ENCODE results near the gene MYO5B. TPM values are rescaled to one million over a fixed set of nuclear protein-coding genes. Genes with fewer than 3 reads are reported as not detected.

Gene MYO5B
- polyA plus RNA-seq, 1 donor from 2014 or later = 0.42 TPM

GRCh38 chr18:49850636-49851035 is 344.3 kb downstream of the MYO5B start:
- Histone ChIP-seq H3F3A (ENCODE audit: insufficient read depth, low read length, poor library complexity, severe bottlenecking) (no peaks in the 10 kb centered on the region), H3K36me3 (ENCODE audit: insufficient read depth, low read length) (no peaks in the 10 kb centered on the region), H3K9me2 (ENCODE audit: insufficient read depth, low read length) (no peaks in the 10 kb centered on the region), H4K20me1 (ENCODE audit: insufficient read depth) (no peaks in the 10 kb centered on the region), H3K27ac (ENCODE audit: low read length) (no peak overlapping the region), H3K4me3 (ENCODE audit: low read length) (no peak overlapping the region), H3K4me2 (ENCODE audit: low read length) (no peak overlapping the region), H3K27me3 (ENCODE audit: insufficient read depth, low read depth, low read length) (no peaks in the 10 kb centered on the region), H3K9me3 (ENCODE audit: low read length) (no peaks in the 10 kb centered on the region), H3K79me2 (replicated peaks; ENCODE audit: insufficient read depth, low read length) (no peaks in the 10 kb centered on the region), H2AFZ (ENCODE audit: low read depth, low read length) (no peak overlapping the region), H3K9ac (ENCODE audit: low read length) (no peak overlapping the region)
- TF ChIP-seq TAF1 (IDR thresholded peaks at IDR 0.05; ENCODE audit: low read depth) (no peak), EP300 (conservative IDR thresholded peaks at IDR 0.05; ENCODE audit: poor library complexity, severe bottlenecking) (no peak), MXI1 (conservative IDR thresholded peaks at IDR 0.05; ENCODE audit: poor library complexity, severe bottlenecking) (no peak), POLR2AphosphoS5 (IDR thresholded peaks at IDR 0.05) (no peak), SMC3 (conservative IDR thresholded peaks at IDR 0.05; ENCODE audit: poor library complexity) (no peak), REST (IDR thresholded peaks at IDR 0.05; ENCODE audit: borderline replicate concordance) (no peak), EZH2 (IDR thresholded peaks at IDR 0.05; ENCODE audit: borderline replicate concordance, insufficient read depth, low read length, poor library complexity, severe bottlenecking) (no peak), RAD21 (conservative IDR thresholded peaks at IDR 0.05) (no peak)
- TF ChIP-seq, protein P1, sequence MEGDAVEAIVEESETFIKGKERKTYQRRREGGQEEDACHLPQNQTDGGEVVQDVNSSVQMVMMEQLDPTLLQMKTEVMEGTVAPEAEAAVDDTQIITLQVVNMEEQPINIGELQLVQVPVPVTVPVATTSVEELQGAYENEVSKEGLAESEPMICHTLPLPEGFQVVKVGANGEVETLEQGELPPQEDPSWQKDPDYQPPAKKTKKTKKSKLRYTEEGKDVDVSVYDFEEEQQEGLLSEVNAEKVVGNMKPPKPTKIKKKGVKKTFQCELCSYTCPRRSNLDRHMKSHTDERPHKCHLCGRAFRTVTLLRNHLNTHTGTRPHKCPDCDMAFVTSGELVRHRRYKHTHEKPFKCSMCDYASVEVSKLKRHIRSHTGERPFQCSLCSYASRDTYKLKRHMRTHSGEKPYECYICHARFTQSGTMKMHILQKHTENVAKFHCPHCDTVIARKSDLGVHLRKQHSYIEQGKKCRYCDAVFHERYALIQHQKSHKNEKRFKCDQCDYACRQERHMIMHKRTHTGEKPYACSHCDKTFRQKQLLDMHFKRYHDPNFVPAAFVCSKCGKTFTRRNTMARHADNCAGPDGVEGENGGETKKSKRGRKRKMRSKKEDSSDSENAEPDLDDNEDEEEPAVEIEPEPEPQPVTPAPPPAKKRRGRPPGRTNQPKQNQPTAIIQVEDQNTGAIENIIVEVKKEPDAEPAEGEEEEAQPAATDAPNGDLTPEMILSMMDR (IDR thresholded peaks at IDR 0.05; ENCODE audit: poor library complexity, severe bottlenecking) = no peak

GRCh38 chr18:49849331-49850217 is 345.4 kb downstream of the MYO5B start:
- H3K4me2 ChIP-seq (ENCODE audit: low read length) = no peak overlapping the region
- no peaks in the 10 kb centered on the region for H3K79me2 ChIP-seq (replicated peaks; ENCODE audit: insufficient read depth, low read length)

More at GRCh38 chr18:49849331-49850217, 345.4 kb downstream of the MYO5B start:
- no peaks in the 10 kb centered on the region for H3K36me3 ChIP-seq (ENCODE audit: insufficient read depth, low read length)
- H3K27me3 ChIP-seq (ENCODE audit: insufficient read depth, low read depth, low read length) = no peaks in the 10 kb centered on the region
- no peak overlapping the region for H3K4me3 ChIP-seq (ENCODE audit: low read length)
- H3K9me2 ChIP-seq (ENCODE audit: insufficient read depth, low read length) = no peaks in the 10 kb centered on the region
- H4K20me1 ChIP-seq (ENCODE audit: insufficient read depth) = no peaks in the 10 kb centered on the region
- H3K27ac ChIP-seq (ENCODE audit: low read length) = no peak overlapping the region
- H3K9me3 ChIP-seq (ENCODE audit: low read length) = no peaks in the 10 kb centered on the region
- no peak overlapping the region for H3K9ac ChIP-seq (ENCODE audit: low read length)
- no peak overlapping the region for H2AFZ ChIP-seq (ENCODE audit: low read depth, low read length)
- H3F3A ChIP-seq (ENCODE audit: insufficient read depth, low read length, poor library complexity, severe bottlenecking) = no peaks in the 10 kb centered on the region
- TF ChIP-seq TAF1 (IDR thresholded peaks at IDR 0.05; ENCODE audit: low read depth) (no peak), MXI1 (conservative IDR thresholded peaks at IDR 0.05; ENCODE audit: poor library complexity, severe bottlenecking) (no peak), RAD21 (conservative IDR thresholded peaks at IDR 0.05) (no peak), SMC3 (conservative IDR thresholded peaks at IDR 0.05; ENCODE audit: poor library complexity) (no peak), EP300 (conservative IDR thresholded peaks at IDR 0.05; ENCODE audit: poor library complexity, severe bottlenecking) (no peak), EZH2 (IDR thresholded peaks at IDR 0.05; ENCODE audit: borderline replicate concordance, insufficient read depth, low read length, poor library complexity, severe bottlenecking) (no peak), REST (IDR thresholded peaks at IDR 0.05; ENCODE audit: borderline replicate concordance) (no peak), POLR2AphosphoS5 (IDR thresholded peaks at IDR 0.05) (no peak)
- TF ChIP-seq, protein P1 (IDR thresholded peaks at IDR 0.05; ENCODE audit: poor library complexity, severe bottlenecking) = no peak
